B cell (primary cell): ENCODE measurements around the gene PTCD2. TPM values are rescaled to one million over a fixed set of nuclear protein-coding genes. Genes with fewer than 3 reads are reported as not detected.

Source experiments
- ATAC-seq: fragments of 200-7000 bp; cut with Tn5 transposase; one replicate; pipeline ENCODE4 v1.10.0; 2021; ENCODE audit warnings: low read depth, mild to moderate bottlenecking, moderate number of reproducible peaks, moderate library complexity
- CTCF ChIA-PET: fragments of 350-600 bp; sonication (Branson Sonifier 250); formaldehyde crosslinking; loops from one replicate; lab custom pipeline; 2021; ENCODE audit warnings: antibody characterized with exemption, inconsistent platforms; lab: Charles Lee
- POLR2A ChIA-PET: fragments of 350-600 bp; sonication (Branson Sonifier 250); formaldehyde crosslinking; loops from one replicate; lab custom pipeline; 2021; ENCODE audit warnings: antibody characterized with exemption; lab: Charles Lee
- DNase-seq: peaks from one replicate; pipeline ENCODE4 v3.0.0; 2013
- H2AFZ ChIP-seq: 2 replicates; pipeline ENCODE4 v1.6.1; 2012; ENCODE audit warnings: mild to moderate bottlenecking, low read depth, low read length; ENCODE audit not compliant: insufficient read depth, poor library complexity, severe bottlenecking
- H3K27ac ChIP-seq, 2 donors: 1 replicate in 1 of 2; 2 replicates in 1 of 2; pipeline ENCODE4 v1.5.1; 2012 to 2013; ENCODE audit warnings: low read length in 2 of 2, mild to moderate bottlenecking in 2 of 2, moderate library complexity in 1 of 2
- H3K27me3 ChIP-seq, 4 experiments: fragments of 200-600 bp in 1 of 4; sonication (generic) in 1 of 4; replicated peaks in 1 of 4; 1 replicate in 2 of 4; 2 replicates in 2 of 4; pipeline versions ENCODE4 v1.6.1 to v1.7.0; 2013 to 2016; ENCODE audit warnings: low read length in 3 of 4, mild to moderate bottlenecking in 2 of 4, mixed read lengths in 1 of 4, moderate library complexity in 1 of 4; ENCODE audit not compliant: insufficient read depth in 4 of 4, control insufficient read depth in 3 of 4; ENCODE audit errors: control extremely low read depth in 1 of 4
- H3K36me3 ChIP-seq, 2 experiments: replicated peaks in 1 of 2; 1 replicate in 1 of 2; 2 replicates in 1 of 2; pipeline versions ENCODE4 v1.6.1 to v1.7.1; 2013; ENCODE audit warnings: low read length in 1 of 2; ENCODE audit not compliant: insufficient read depth in 2 of 2, control insufficient read depth in 1 of 2; ENCODE audit errors: control extremely low read depth in 1 of 2, extremely low read depth in 1 of 2
- H3K4me1 ChIP-seq, 2 donors: fragments of 200-600 bp in 1 of 2; sonication (generic) in 1 of 2; 1 replicate in 1 of 2; 2 replicates in 1 of 2; pipeline versions ENCODE4 v1.5.1 to v1.6.1; 2013 to 2017; ENCODE audit warnings: low read length in 2 of 2; ENCODE audit not compliant: control insufficient read depth in 2 of 2, insufficient read depth in 2 of 2
- H3K4me2 ChIP-seq: replicated peaks from 2 replicates; pipeline ENCODE3; 2012; ENCODE audit warnings: mild to moderate bottlenecking, low read depth, low read length; ENCODE audit not compliant: poor library complexity, severe bottlenecking
- H3K4me3 ChIP-seq, 5 experiments: fragments of 200-600 bp in 1 of 5; sonication (generic) in 1 of 5; 1 replicate in 3 of 5; 2 replicates in 2 of 5; pipeline versions ENCODE4 v1.5.1 to v1.7.0; 2011 to 2016; ENCODE audit warnings: low read length in 4 of 5, mild to moderate bottlenecking in 4 of 5, low read depth in 2 of 5, control low read depth in 1 of 5, moderate library complexity in 1 of 5; ENCODE audit not compliant: insufficient read depth in 1 of 5; ENCODE audit errors: control extremely low read depth in 1 of 5, extremely low read depth in 1 of 5
- H3K79me2 ChIP-seq: fragments of 200-600 bp; sonication (generic); one replicate; pipeline ENCODE4 v1.6.0; 2016; ENCODE audit warnings: low read length; ENCODE audit not compliant: control insufficient read depth, insufficient read depth
- H3K9ac ChIP-seq: fragments of 200-600 bp; sonication (generic); 2 replicates; pipeline ENCODE4 v1.6.1; 2017; ENCODE audit warnings: mild to moderate bottlenecking, low read length, moderate library complexity
- H3K9me3 ChIP-seq, 3 donors: one replicate each; pipeline versions ENCODE4 v1.6.1 to v1.7.1; 2013; ENCODE audit warnings: low read length in 2 of 3; ENCODE audit not compliant: control insufficient read depth in 2 of 3, insufficient read depth in 1 of 3; ENCODE audit errors: control extremely low read depth in 1 of 3
- H4K20me1 ChIP-seq: 2 replicates; pipeline ENCODE4 v1.6.0; 2012; ENCODE audit warnings: mild to moderate bottlenecking, low read length; ENCODE audit not compliant: insufficient read depth, control insufficient read depth, poor library complexity, severe bottlenecking
- H3K27ac Mint-ChIP-seq: one replicate; pipeline ENCODE4 v1.8.0; 2021; ENCODE audit warnings: mixed read lengths
- H3K27me3 Mint-ChIP-seq: one replicate; pipeline ENCODE4 v1.8.0; 2021; ENCODE audit warnings: mixed read lengths
- H3K4me1 Mint-ChIP-seq: one replicate; pipeline ENCODE4 v1.8.0; 2021; ENCODE audit warnings: mixed read lengths
- H3K4me3 Mint-ChIP-seq: one replicate; pipeline ENCODE4 v1.8.0; 2021; ENCODE audit warnings: mixed read lengths
- H3K9me3 Mint-ChIP-seq: one replicate; pipeline ENCODE4 v1.8.0; 2022; ENCODE audit warnings: mixed read lengths; ENCODE audit not compliant: insufficient read depth
- CTCF ChIP-seq: fragments of 200-600 bp; IDR thresholded peaks from one replicate; pipeline ENCODE4 v1.8.0; 2022; ENCODE audit warnings: antibody characterized with exemption, mild to moderate bottlenecking
- EZH2 ChIP-seq: IDR thresholded peaks from 2 replicates; pipeline ENCODE4 v1.6.1; 2012; ENCODE audit warnings: borderline replicate concordance, low read depth, mild to moderate bottlenecking, moderate library complexity, low read length; ENCODE audit not compliant: insufficient read depth, poor library complexity, severe bottlenecking
- WGBS: methylation state at CpG from one replicate; pipeline ENCODE4 v1.1.5; 2013; ENCODE audit warnings: missing lambda C conversion rate; ENCODE audit not compliant: insufficient coverage; 5-methylcytosine and 5-hydroxymethylcytosine counted together
- intact Hi-C: fragments of 100-400 bp; cut with micrococcal nuclease; formaldehyde crosslinking; loops from one replicate; pipeline ENCODE4 v1.10.0; 2022
- polyA plus RNA-seq: library from polyadenylated mRNA; depleted of rRNA; stranded (reverse); fragments of >200 nt; gene quantifications from 2 replicates; pipeline ENCODE4 v1.2.3, GENCODE V29; 2012
- total RNA-seq, 2 donors: library from RNA; stranded (reverse); fragments of 120-200 nt in 1 of 2; gene quantifications; 1 replicate in 1 of 2; 2 replicates in 1 of 2; pipeline versions ENCODE4 v1.2.3 to v1.2.4, GENCODE V29; 2013 to 2022

The PTCD2 gene
- total and polyA plus RNA-seq, 2 donors (not counting 1 experiment from before 2014, with no cell fraction given) = 3.7 to 10.5 TPM

DNA sequence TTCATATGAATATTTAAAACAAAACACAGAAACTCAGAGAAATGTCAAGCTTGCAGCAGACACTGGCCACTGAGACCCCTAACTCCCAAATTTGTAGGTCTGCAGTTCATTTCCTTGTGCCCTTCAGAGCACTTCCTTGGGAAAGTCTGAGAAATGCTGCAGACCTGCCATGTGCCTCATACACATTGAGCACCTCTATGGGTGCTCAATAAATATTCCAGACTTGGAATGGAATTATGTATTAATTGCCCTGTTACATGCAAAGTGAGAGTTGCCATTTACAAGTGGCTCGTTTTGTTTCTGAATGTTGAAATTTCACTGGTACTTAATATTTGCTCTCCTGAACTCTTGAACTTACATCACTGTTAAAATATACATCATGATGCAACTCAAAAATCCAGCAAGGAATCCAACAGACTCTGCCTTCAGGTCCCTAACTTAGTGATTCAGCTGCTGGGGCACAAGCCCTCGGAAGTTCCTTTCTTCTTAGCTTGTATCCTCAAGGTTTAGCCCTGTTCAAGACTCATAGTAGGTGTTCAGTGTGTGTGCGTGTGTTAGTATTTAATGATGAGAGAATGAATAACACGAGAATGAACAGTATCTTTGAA, 90.6 kb downstream of the PTCD2 start:
- CTCF ChIA-PET = no interaction called here
- Histone ChIP-seq H3K79me2 (no peaks in the 10 kb centered on the region), H4K20me1 (no peaks in the 10 kb centered on the region), H3K4me3 (no peak overlapping the region), H2AFZ (no peak overlapping the region), H3K4me2 (no peak overlapping the region), H3K27ac (no peak overlapping the region), H3K27me3 (no peaks in the 10 kb centered on the region), H3K4me1 (no peaks in the 10 kb centered on the region), H3K9ac (no peak overlapping the region), H3K36me3 (no peaks in the 10 kb centered on the region), H3K9me3 (no peaks in the 10 kb centered on the region)
- H3K27me3 Mint-ChIP-seq = peaks cover 10% of the 10 kb centered on the region
- H3K27ac Mint-ChIP-seq = no peak overlapping the region
- POLR2A ChIA-PET = no interaction called here
- intact Hi-C loops = no loop called here
- no peaks in the 10 kb centered on the region for H3K4me1 Mint-ChIP-seq
- TF ChIP-seq EZH2 (no peak), CTCF (no peak)
- no CpG with 5 or more reads among the region's 4 CpGs for WGBS
- no peak overlapping the region for H3K4me3 Mint-ChIP-seq
- no peak for DNase-seq
- ATAC-seq = no peak
- no peaks in the 10 kb centered on the region for H3K9me3 Mint-ChIP-seq

DNA sequence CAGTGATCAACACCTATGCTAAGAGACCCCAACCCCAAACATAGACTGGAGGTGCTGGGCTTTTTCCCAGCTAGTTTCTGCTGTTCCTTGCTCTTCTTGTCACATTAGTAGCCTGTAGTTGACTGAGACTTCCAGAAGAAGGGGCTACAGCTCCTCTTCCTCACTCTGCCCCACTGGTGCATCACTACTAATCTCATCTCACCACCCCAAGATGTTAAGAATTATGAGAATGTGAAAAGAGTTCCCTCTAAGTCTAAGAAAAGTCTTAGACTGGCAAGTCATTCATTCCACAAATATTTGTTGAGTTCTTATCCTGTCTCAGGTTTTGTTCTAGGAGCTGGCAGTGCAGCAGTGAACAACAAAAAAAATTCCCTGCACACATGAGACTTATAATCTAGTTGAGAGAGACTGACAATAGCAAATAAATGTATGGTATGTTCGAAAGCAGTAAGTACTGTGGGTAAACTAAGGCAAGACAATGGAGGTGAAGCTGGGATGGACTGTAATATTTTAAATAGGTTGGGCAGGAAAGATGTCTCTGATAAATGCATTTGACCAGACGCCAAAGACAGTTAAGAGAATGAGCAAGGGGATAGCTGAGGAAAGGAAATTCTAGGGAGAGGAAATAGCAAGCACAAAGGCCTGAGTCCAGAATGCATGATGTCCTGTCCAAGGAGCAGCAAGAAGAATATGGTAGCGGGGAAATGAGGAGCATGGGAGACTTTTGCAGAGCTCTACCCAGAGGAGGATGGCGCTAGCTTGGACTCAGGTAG, 92.3 kb downstream of the PTCD2 start:
- Mint-ChIP-seq H3K27ac (no peak overlapping the region), H3K27me3 (peaks cover 6% of the 10 kb centered on the region), H3K4me1 (no peaks in the 10 kb centered on the region), H3K9me3 (no peaks in the 10 kb centered on the region), H3K4me3 (no peak overlapping the region)
- no peak for ATAC-seq
- Histone ChIP-seq H3K27ac (no peak overlapping the region), H3K79me2 (no peaks in the 10 kb centered on the region), H3K9me3 (peaks cover 0 to 4% (median 0%) of the 10 kb centered on the region in 3 donors), H3K27me3 (no peaks in the 10 kb centered on the region), H3K4me3 (no peak overlapping the region), H3K36me3 (no peaks in the 10 kb centered on the region), H3K9ac (no peak overlapping the region), H2AFZ (no peak overlapping the region), H3K4me2 (no peak overlapping the region), H3K4me1 (no peaks in the 10 kb centered on the region), H4K20me1 (no peaks in the 10 kb centered on the region)
- TF ChIP-seq EZH2 (no peak), CTCF (no peak)
- no peak for DNase-seq
- intact Hi-C loops = no loop called here
- CTCF ChIA-PET = no interaction called here
- POLR2A ChIA-PET = no interaction called here
- WGBS = 69% methylated on average over 4 of the region's 4 CpGs
